ENCODE results near the gene PAQR5.
A peak's percentile ranks its signal among the peaks of the same experiment; 100 is the strongest.
"Not testable (repeated sequence)": the region's sequence is repeated elsewhere in the genome, so short reads cannot be mapped to it uniquely, and the experiment has no call there.

The PAQR5 gene

DNA sequence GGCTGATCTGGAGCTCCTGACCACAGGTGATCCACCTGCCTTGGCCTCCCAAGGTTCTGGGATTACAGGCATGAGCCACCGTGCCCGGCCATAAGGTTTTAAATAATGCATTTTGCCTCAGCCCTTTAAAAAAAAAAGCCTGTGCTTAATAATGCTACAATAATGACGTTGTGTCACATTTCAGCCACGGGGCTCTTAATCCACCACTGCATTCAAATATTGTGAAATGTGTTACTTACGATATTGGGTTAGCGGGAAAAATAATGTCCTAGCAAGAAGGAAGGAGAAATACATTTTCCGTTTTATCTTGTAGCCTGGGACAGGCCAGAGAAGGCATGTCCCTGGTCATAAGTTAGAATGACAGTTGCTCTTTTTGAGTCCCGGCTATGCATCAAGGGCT is 17.6 kb downstream of the PAQR5 start:
- DNase-seq (ENCODE audit: low read depth), result no peak

DNA sequence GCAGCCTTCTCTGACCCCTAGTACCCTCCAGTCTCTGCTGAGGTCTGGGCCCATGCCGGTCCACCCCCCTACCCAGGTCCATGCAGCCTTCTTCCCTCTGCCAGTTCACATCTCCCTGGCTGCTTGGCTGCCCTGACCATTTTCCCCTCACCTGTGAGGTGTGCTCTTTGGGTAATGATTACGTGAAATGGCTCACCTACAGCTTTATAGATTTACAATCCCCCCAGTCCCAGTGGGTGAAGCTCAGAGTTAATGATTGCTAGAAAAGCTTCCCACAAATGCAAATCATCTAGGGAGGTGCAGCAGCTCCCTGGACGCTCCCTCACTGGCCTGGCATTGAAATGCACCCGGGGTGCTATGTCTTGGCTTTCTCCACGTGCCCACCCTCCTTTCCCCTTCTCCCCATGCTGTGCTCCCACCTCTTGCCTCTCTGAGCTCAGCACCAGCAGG is 18.7 kb downstream of the PAQR5 start:
- DNase-seq (ENCODE audit: low read depth), result no peak

DNA sequence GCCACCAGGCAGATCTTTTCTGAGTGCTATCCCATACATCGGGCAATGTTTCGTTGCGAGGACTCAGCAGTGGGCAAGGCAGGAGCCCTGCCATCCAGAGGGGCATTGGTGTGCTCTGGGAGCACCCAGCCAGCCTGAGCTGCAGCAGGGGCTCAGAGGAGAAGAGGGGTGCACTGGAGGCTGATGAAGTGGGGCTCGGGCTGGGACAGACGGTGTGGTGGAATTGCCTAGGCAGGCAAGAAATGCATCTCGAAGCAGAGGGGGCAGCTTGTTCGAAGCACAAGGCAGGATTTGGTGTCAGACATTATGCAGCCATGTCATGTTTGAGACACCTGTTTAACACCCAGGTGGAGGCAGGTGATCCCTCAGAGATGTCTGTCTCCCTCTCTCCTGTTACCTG is 19.3 kb downstream of the PAQR5 start:
- DNase-seq (ENCODE audit: low read depth), result no peak

DNA sequence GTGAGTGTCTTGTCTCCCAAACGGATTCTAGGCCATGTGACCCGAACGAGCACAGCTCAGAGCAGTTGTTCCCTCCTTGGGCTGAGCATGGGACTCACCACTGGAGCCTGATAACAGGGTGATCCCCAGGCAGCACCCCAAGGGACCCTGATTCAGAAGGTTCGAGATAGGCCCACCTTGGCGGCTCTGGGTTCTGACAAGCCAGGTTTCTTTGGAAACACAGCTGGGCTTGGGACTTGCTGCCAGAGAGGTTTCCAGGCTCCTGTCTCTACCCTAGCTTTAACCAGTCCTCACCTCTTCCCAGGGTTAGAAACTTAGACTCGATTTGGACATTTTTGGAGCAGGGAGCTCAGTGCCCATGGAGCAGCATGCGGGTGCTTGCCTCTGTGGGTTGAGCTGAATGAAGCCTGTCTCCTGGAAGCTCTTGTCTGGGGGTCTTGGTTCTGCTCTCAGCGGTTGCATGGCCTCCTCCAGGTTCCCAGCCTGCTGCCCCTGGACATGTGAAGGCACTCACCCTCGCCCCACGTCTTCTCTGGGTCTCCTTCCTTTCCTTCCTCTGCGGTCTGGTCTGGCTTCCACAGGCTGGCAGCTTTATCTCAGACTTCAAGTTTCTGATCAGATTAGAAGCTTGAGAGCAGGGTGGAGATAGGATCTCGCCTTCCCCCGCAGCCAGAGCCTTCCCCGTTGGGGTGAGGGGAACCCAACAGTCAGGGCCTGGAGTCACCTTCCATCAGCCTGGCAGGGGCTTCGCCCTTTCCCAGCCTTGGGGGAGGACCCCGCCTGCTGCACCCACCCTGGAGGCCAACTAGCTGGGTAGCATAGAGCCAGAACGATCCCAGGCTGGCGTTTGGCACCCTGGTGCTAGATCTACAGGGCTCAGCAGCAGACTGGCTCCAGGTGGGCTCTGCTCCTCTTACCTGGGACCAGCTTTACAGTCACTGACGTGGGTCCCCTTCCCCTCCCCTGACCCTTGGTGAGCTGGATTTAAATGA is 21.0 kb downstream of the PAQR5 start:
- no peak for DNase-seq (ENCODE audit: low read depth)

DNA sequence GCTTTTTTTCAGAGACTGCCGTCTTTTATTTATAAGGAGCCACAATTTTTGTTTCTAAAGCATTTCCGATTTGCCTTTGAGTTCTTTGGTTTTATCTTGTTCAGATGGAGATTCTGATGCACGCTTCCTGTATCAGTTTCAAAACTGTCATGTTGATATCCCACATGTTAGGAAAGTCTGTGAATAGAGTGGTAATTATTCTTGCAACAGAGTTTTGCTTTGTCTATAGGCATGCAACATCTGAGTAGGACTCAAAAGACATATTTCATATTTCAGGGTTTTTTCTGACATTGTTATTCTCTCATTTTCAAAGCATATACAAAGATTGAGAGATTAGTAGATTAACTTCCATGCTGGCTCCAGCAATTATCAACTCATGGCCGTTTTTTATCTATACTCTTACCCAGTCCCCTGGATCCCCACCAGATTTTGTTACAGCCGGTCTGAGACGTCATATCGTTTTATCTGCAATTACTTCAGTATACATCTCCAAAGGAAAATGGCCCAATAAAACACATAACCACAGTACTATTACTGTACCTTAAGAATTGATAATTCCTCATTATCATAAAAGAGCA is 22.4 kb downstream of the PAQR5 start:
- DNase-seq (ENCODE audit: low read depth), result no peak

DNA sequence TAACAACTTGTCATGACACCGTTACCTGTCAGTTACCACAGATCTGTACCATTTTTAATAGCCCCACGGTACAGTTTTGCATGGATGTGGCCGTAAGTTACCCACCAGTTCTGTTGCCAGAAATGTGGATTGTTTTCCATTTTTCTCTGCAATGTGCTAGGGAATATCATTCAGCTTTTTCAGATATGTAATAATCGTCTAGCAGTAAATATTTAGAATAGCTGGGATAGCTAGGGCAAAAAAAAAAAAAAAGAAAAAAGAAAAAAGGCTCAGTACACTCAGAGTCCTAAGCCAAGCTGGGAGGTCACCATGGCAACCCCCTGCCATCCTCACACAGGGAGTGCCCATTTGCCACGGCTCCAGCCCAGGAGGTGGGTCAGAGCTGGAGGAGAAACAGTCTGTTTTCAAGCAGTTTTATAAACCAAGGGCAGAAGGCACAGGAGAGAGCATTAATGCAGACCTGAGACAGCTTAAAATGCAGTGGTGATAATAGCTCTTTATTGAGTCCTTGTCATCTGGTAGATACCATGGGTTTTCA is 25.2 kb downstream of the PAQR5 start:
- no peak for DNase-seq (ENCODE audit: low read depth)

DNA sequence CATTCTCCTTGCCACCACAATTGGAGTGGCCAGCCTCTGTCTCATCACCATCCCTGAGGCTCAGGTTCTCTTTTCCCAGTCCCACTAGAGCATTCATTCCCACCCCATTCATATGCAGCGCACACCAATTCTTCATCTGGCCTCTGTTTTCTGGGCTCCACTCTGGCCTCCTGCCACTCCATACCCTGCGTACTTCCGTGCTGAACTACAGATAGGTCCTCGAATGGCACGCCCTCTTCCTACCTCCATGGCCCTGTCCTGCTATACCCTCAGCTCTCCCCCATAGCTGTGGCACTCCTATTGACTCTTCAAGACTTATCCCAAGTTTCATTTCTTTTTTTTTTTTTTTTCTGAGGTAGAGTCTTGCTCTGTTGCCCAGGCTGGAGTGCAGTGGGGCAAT is 25.9 kb downstream of the PAQR5 start:
- no peak for DNase-seq (ENCODE audit: low read depth)

DNA sequence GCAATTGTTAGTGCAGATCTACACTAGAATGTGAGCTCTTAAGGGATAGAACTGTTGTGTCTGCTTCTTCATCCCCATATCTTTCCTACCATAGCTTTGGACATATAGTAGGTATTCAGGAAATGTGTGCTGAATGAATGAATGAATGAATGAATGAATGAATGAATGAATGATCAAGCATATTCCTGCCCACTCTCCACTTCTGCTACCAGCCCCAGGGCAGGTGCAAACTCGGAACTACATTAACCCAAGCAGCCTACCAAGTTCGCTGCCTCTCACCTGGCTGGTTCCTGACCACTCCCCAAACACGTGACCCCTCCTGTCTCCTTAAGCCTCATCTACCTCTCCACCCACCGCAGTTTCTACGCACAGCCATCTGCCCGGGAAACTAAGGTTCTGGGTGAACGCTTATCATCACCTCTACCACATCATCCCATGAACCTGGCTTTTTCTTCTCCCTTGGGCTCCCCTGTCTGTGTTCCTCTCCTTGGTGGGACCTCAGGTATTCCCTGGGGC is 26.8 kb downstream of the PAQR5 start:
- no peak for DNase-seq (ENCODE audit: low read depth)

DNA sequence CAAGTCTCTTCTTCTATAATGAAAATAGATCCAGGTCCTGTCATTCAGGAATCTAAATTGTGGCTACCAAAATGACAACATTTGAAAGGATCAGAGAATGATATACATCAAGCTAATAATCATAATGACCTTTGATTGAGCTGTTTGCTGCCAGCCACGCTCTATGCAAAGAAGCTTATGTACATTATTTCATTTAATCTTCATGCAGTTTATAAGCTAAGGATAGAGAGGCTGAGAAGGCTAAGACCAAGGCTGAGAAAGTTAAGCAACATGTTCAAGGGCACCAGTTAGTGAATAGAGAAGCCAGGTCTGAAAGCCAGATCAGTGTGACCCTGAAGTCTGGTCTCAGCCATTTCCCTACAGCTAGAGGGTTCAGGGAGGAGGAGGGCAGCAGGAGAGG is 29.4 kb downstream of the PAQR5 start:
- no peak for DNase-seq (ENCODE audit: low read depth)

DNA sequence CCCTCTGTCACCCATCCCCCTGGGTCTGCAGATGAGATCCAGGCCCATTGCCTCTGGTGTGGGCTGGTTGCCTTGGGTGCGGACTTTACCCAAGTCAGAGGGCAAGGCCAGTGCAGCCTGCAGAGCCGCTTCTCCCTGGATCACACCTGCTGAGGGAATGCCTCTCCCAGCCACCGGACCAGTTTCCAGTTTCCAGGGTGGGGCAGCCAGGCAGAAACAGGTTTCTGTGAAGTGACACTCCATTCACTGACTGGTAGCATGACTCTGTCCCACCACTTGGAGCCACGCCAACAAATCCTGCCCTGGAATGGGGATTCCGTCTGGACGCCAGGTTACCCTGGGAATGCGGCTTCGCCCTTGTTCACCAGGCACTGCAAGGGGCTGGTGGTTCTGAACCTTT is 30.0 kb downstream of the PAQR5 start:
- DNase-seq (ENCODE audit: low read depth), result no peak

DNA sequence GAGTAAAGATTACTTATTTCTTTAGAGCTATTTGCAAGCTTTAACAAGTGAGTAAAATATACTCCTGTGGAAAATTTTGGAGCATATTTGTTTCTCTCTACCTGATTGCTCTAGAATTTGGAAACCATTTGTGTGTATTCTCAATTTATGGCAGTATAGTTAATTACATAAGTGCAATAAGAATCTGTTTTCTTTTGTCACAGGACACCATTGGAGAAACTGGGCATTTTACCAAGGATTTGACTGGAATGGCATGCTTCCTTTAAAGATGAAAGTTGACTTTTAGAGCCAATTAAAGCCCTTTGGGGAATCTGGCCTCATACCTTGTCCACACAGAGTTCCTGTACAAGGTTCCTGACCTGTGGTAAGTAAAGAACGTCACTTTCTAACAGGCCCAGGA is 38.4 kb downstream of the PAQR5 start:
- no peak for DNase-seq (ENCODE audit: low read depth)

DNA sequence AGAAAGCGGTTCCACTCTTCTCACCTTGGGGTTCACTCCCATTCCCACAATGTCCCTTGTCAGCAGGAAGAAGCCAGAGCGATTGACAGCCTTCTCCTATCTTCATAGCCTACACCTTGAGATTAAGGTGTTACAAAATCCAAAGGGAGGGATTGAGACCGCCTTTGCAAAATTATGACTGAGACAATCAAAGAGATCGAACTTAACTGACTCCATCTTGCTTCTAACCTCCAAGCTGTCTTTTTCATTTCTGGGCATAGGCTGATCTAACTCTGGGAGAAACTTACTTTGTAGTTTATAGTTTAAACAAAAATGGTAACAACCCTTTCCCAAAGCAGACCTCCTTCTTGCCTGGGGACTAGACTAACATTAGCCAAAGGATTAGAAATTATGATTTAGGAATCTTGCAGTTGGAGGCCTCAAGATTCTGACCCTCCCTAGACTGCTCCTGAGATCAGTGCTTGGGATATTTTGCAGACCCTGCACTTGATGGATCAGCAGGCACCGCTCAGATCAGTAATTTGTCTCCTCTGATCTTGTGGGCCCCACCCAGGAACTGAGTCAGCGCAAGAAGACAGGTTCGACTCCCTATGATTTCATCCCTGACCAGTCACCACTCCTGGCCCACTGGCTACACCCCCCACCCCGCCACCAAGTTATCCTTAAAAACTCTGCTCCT is 40.0 kb downstream of the PAQR5 start:
- DNase-seq (ENCODE audit: low read depth), result no peak

DNA sequence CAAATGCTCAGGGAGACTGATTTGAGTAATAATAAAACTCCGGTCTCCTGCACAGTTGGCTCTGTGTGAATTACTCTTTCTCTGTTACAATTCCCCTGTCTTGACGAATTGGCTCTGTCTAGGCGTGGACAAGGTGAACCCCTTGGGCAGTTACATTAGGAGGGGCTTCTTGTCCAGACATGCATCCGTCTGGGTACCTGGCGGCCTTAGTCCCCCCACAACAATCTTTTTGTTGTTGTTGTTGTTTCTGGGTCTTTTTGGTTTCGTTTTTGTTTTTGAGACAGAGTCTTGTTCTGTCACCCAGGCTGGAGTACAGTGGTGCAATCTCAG is 40.5 kb downstream of the PAQR5 start:
- not testable (repeated sequence) for DNase-seq (ENCODE audit: low read depth)

DNA sequence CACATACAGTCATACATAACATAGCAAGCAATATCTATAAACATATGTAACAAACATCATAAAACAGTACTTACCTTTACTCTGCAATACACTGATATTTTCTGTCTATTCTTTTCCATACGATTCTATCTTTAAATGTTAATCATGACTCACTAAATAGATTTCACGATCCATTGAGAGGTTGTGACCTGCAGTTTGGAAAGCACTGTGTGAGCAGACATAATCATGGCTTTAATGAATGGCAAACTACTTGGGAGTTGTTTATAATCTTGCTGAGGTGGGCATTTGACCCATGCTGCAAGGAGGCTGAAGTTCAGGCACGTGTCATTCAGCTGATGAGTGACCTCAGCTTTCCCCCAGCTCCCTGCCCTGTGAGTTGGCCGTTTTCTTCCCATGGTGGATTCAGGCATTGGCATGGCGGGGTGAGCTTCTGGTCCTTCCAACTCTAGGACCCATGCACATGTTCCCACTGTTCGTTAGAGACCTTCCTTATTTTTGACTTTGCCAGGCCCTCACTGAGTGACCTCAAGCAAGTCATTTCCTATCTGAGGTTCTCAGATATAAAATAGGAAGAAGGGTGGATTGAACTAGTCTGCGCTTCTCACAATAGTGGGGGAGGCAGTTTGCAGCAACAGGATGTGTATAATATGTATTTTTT is 41.7 kb downstream of the PAQR5 start:
- no peak for DNase-seq (ENCODE audit: low read depth)

DNA sequence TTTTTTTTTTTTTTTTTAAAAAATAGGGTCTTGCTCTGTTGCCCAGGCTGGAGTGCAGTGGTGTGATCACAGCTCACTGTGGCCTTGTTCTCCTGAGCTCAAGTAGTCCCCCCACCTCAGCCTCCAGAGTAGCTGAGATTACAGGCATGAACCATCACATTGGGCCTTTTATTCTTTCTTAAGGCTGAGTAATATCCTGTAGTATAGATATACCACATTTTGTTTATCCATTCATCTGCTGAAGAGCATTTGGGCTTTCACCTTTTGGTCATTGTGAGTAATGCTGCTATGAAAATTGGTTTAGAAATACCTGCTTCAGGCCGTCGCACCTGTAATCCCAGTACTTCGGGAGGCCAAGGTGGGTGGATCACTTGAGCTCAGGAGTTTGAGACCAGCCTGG is 42.6 kb downstream of the PAQR5 start:
- no peak for DNase-seq (ENCODE audit: low read depth)

DNA sequence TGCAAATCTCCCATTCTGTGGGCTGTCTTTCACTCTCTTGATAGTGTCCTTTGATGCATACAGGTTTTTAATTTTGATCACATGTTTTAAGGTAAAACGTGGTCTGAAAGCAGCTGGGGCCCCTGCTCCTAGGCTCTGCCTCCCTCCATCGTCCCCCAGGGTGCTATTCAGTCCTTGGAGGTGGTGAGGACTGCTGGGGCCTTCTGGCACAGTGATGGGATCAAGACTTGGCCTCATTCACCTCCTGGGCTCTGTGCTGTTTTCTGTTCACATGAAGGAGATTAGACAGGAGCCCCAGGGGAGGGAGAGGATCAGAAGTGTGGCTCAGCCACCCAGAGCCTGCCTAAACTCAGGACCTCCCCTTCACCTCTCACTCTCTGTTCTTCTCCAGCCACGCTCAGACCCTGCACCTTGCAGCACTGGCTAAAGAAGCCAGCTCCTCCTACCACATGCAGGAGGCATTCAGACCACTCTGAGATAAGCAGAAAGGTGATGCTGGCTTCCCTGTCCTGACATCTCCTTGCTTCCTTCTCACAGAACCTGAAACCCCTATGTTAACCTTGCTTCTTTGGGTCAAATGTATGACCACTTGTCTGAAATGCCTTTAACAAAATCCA is 43.9 kb downstream of the PAQR5 start:
- no peak for DNase-seq (ENCODE audit: low read depth)

DNA sequence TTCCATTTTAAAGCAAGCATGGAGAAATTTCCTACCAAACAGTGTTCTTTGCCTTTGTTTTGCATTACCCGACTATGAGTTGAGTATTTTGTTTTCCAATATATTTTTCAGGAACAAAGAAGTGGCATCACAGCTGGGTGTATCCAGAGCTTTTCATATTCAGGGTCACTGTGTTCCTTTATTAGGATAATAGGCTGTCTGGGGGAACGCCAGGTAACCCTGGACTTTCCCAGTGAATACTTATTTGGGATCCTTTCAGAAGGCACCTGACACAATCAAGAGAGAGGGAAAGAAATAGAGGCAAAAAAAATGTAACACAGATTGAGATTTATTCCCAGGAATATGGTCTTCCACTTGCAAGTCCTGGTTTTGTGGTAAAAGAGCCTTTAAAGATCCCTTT is 44.4 kb downstream of the PAQR5 start:
- DNase-seq (ENCODE audit: low read depth), result no peak

DNA sequence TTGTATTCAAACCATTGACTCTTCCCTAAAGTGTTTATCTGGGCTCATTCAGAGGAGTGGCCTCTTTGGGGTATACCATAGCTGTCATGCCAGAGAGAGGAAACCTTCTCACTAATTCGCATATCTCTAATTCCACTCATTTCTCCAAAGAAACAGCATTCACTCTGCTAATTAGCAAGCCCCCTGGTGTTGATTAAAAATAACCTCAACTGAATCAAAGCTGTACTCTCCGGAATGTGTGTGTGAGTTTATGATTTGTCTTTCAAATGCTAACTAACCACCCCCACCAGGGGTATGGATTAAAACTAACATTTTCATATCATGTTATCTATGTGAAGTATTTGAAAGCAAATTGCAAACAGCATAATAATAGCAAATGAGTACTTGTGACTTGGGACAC is 45.5 kb downstream of the PAQR5 start:
- DNase-seq (ENCODE audit: low read depth), result no peak

DNA sequence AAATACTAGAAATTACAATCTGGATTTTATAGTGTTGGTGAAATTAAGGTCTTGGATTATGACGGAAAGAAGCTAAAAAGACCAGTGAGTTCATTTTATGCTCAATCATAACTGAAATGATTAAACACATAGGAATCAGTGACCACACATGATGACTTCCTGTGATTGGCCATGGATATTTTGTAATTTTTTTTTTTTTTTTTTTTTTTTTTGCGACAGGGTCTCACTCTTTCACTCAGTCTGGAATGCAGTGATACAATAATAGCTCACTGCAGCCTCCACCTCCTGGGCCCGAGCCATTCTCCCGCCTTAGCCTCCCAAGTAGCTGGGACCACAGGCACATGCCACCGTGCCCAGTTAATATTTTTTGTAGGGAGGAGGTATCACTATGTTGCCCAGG is 47.4 kb downstream of the PAQR5 start:
- DNase-seq (ENCODE audit: low read depth), result peak; percentile 33

DNA sequence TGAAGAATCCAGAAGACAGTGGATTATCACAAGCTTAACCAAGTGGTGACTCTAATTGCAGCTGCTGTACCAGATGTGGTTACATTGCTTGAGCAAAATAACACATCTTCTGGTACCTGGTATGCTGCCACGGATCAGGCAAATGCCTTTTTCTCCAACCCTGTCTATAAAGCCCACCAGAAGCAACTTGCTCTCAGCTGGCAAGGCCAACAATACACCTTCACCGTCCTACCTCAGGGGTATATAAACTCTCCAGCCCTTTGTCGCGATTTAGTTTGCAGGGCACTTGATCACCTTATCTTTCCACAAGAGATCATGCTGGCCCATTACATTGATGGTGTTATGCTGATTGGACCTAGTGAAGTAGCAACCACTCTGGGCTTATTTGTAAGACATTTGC is 52.6 kb downstream of the PAQR5 start:
- no peak for DNase-seq (ENCODE audit: low read depth)

DNA sequence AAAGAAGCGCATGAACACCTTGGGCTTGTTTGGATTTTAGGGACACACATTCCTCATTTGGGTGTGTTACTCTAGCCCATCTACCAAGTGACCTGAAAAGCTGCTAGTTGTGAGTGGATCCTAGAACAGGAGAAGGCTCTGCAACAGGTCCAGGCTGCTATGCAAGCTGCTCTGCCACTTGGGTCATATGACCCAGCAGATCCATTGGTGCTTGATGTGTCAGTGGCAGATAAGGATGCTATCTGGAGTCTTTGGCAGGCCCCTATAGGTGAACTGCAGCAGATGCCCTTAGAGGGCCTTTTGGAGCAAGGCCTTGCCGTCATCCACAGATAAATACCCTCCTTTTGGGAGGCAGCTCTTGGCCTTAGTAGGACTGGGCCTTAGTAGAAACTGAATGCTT is 53.2 kb downstream of the PAQR5 start:
- DNase-seq (ENCODE audit: low read depth), result no peak

Measured in HS-5 (cell line).